Stimulated activated CD8-positive, alpha-beta memory T cell treated with anti-CD3 and anti-CD28 coated beads, Interleukin-4, amount 100 ng/mL, for 24 hours (primary cell): ENCODE measurements around the gene FBRSL1.
"Not testable (repeated sequence)": the region's sequence is repeated elsewhere in the genome, so short reads cannot be mapped to it uniquely, and the experiment has no call there.

Experiments
- DNase-seq: peaks from one replicate; pipeline ENCODE4 v3.0.0-alpha.2; 2020; ENCODE audit warnings: low read depth

The FBRSL1 gene

GRCh38 chr12:132471011-132471857 lies 18.7 kb upstream of the FBRSL1 start:
- no peak for DNase-seq

- DNase-seq: no peak
Measured at GRCh38 chr12:132471858-132472255, 18.1 kb upstream of the FBRSL1 start.

GRCh38 chr12:132472386-132472785 lies 17.6 kb upstream of the FBRSL1 start:
- DNase-seq: no peak

GRCh38 chr12:132474237-132474741 lies 15.7 kb upstream of the FBRSL1 start:
- no peak for DNase-seq

- not testable (repeated sequence) for DNase-seq
Measured at GRCh38 chr12:132474799-132475303, 15.1 kb upstream of the FBRSL1 start.

- DNase-seq: no peak
Measured at GRCh38 chr12:132475304-132476037, 14.5 kb upstream of the FBRSL1 start.

GRCh38 chr12:132476038-132476414 lies 13.9 kb upstream of the FBRSL1 start:
- no peak for DNase-seq

GRCh38 chr12:132476421-132476820 lies 13.5 kb upstream of the FBRSL1 start:
- no peak for DNase-seq

- DNase-seq: no peak
Measured at GRCh38 chr12:132477017-132477702, 12.8 kb upstream of the FBRSL1 start.

- no peak for DNase-seq
Measured at GRCh38 chr12:132477703-132478432, 12.1 kb upstream of the FBRSL1 start.

- DNase-seq: no peak
Measured at GRCh38 chr12:132478433-132478803, 11.5 kb upstream of the FBRSL1 start.

- no peak for DNase-seq
Measured at GRCh38 chr12:132478845-132479244, 11.1 kb upstream of the FBRSL1 start.

- DNase-seq: no peak
Measured at GRCh38 chr12:132479291-132479690, 10.7 kb upstream of the FBRSL1 start.

GRCh38 chr12:132479938-132480622 lies 9.9 kb upstream of the FBRSL1 start:
- DNase-seq: no peak

GRCh38 chr12:132480623-132481132 lies 9.3 kb upstream of the FBRSL1 start:
- DNase-seq: no peak

- no peak for DNase-seq
Measured at GRCh38 chr12:132481345-132481744, 8.6 kb upstream of the FBRSL1 start.

GRCh38 chr12:132481771-132482745 lies 7.9 kb upstream of the FBRSL1 start:
- no peak for DNase-seq

- DNase-seq: no peak
Measured at GRCh38 chr12:132482771-132483170, 7.2 kb upstream of the FBRSL1 start.

- DNase-seq: no peak
Measured at GRCh38 chr12:132483208-132483607, 6.7 kb upstream of the FBRSL1 start.

GRCh38 chr12:132483612-132484011 lies 6.3 kb upstream of the FBRSL1 start:
- DNase-seq: no peak
